ENCODE measurements around the gene ASTN2.

The ASTN2 gene

DNA sequence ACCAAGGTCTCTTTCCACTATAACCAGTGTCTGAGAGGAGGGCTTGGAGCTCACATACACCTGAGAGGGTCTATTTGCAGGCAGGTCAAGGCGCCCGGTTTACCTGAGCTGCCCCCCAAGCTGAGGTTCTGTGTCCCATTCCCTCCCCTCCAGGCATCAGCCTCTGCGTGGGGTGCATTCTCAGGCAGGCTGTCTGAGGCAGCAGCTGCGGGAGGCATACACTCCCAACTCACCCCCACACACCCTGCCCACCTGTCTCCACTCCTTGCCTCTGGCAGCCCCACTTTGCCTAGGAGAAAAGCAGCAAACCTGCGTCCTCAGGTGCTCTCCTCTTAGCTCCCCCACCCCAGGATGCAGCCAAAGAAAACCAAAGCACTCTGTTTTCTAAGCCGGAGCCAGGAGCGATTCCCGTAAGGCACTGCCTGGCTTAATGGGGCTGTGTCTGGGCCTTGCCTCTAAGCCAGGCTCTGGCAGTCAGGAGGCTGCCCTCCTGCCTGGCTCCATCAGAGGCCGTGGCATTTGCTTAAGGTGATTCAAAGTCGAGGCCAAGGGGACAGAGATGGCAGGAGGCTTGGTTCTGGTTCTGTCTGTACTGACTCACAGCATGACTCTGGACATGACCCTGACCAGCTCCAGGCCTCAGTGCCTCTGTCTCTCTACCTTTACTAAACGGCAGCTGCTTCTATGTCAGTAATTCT, 867.0 kb downstream of the ASTN2 start:
- DNase-seq, result no peak

DNA sequence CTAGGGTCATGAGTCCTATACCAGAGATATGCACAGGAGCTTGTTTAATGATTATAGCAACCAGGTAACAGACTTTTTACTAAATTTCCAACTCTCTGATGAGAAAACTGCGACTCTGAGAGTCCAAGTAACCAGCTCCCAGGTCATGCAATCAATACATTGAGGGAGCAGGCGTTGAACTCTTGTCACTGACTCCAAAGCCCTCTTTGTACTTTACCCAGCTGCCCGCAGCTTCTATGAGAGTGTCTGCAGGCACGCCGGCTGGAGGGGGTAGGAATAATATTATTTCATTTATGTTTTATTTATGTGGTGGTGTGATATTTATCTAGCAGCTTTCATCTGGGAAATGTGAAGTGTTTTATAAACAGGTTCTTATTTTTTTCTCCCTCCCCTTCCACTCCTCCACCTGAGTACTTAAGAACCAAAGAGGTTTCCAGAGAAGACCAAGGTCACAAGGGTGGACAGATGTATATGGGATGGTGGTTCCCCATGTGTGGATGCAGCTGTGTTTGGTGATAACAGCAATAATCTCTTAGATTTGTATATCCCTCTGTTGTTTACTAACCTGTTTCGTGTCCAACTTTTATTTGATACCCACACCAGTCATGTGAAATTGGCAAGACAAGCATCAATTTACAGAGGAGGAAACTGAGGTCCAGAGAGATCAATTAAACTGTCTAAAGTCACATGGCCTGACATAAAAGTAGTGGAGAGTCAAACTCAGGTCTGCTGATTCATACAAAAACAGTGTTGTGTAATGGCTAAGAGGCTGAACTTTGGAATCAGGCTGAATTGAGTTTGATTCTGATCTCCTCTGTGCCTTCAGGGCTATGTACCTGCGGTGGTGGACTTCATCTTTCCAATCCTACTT, 867.9 kb downstream of the ASTN2 start:
- no peak for DNase-seq

DNA sequence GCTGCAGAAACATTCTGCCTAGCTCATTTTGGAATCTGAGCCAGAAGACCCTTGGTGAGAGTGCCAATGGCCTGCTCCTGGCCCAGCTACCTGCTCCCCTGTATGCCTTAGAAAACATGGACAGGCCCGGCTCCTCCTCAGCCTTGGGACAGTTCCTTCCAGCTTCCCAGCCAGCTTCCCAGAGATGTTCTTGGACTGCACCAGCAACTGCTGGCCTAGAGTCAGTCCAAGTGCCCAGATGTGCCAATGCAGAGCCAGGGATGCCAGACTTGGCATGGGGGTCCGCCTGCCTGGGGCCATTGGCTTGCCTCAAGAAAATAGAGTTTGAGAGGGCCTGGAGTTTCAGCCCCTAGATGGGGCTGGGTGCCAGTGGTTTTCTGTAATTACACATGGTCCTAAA, 870.0 kb downstream of the ASTN2 start:
- no peak for DNase-seq

DNA sequence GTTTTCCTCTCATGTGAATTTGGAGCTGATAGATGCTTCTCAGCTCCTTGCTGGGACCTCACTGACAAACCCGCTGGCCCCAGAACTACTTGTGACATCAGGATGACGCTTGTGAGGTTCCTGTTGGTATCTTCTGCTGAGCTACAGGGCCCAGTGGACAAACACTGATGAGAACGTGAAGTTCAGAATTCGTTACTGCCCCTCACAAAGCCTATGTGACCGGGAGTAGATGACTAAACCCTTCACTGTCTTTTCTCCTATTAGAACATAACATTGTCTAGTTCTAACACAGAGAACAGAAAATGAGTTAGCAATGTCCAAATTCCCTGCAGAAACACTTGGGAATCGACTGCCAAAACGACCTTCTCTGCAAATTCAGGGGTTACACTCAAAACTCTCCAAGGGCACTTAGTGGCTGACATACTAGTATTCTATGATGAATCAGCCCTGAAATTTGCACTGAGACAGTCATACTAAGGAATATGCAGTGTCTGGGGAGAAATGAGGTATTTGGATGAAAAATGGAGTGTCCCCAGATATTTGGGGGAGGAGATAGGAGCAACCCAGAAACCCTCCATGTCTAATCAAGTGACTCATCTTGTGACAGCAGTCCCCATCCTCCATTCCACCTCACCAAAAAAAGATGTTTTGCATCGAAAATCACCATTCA, 871.0 kb downstream of the ASTN2 start:
- no peak for DNase-seq

DNA sequence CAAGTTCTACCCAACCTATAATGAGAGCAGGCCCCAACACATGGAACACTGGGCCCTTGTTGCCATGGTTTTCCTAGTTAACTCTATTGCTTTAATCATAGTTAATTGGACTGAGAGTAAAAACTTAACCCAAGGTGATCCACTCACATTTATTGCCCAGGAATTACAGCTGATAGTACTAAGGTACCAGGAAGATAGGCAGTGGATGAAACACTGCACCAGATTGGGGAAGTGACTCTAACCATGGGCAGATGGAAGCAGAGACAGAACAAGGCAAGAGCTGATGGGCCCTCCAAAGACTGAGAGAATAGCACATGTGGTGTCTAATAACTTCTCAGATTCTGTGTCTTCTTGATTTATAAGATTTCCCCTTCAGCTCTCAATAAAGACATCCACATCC, 873.5 kb downstream of the ASTN2 start:
- DNase-seq, result no peak

DNA sequence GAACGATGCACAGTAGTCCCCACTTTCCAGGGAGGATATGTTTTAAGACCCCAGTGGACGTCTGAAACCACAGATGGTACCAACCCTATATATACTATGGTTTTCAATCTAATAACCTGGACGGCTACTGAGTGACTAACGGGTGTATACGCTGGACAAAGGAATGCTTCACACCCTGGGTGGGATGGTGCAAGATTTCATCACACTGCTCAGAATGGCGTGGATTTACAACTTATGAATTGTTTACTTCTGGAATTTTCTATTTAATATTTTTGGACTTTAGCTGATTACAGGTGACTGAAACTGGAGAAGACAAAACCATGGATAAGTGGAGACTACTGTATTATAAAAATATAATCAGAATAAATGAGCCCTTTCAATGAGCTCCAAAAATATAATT, 875.3 kb downstream of the ASTN2 start:
- DNase-seq, result no peak

DNA sequence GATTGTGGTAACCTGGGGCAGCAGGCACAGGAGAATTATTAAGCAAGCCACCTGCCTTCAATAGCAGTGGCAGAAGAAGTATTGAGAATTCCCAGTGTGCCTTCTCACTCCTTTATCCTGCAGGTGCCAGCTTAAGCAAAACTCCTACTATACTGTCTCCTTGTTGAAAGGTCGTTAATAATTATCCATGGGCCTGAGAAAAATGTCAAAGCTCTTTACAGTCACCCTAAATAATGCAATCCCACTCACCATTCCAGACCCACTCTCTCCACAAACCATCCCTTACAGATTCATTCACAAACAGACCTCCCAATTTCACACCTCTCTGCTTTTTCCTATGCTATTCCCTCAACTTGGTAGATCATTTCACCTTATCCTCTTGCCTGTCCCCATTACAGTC, 889.2 kb downstream of the ASTN2 start:
- DNase-seq, result no peak

DNA sequence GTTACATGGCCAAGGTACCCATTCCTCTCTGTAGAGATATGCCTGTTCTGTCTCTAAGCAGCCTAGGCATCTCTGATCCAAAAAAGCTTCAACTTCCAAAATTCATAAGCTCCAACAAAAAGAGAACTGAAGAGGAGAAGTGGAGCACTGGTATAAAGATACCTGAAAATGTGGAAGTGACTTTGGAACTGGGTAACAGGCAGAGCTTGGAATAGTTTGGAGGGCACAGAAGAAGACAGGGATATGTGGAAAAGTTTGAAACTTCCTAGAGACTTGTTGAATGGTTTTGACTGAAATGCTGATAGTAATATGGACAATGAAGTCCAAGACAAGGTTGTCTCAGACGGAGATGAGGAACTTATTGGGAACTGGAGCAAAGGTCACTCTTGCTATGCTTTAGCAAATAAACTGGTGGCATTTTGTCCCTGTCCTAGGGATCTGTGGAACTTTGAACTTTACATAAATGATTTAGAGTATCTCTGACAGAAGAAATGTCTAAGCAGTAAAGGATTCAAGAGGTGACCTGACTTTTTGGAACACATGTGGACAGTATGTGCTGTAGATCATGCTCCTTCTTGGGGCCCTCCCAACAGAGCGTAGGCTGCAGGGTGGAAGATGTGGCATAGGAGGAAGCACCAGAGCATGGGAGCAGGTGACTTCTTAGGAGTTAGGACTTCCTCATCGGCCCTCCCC, 889.9 kb downstream of the ASTN2 start:
- DNase-seq, result no peak

DNA sequence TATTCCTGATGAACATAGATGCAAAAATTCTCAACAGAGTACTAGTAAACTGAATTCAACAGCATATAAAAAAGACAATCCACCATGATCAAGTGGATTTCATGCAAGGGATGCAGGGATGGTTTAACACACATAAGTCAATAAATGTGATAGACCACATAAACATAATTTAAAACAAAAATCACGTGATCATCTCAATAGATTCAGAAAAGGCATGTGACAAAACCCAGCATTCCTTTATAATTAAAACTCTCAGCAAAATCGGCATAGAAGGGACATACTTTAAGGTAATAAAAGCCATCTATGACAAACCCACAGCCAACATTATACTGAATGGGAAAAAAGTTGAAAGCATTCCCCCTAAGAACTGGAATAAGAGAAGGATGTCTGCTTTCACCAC, 894.6 kb downstream of the ASTN2 start:
- DNase-seq, result no peak

DNA sequence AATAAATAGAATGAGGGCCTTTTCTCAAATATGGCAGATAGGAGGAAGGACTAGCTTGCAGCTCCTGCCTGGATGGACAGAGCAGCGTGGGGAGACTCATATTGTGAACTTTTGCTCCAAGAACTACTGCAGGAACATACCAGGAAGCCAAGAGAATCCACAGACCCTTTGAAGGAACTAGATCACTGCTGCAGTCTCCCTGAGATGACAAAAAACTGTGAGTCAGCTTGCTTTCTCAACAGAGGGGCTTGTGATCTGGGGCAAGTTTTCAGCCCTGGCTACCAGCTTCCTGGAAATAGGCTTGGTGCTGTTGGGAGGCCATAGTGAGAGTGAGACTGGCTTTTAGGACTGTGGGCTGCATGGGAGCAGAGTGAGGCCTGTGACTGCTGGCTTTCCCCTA, 898.4 kb downstream of the ASTN2 start:
- no peak for DNase-seq

DNA sequence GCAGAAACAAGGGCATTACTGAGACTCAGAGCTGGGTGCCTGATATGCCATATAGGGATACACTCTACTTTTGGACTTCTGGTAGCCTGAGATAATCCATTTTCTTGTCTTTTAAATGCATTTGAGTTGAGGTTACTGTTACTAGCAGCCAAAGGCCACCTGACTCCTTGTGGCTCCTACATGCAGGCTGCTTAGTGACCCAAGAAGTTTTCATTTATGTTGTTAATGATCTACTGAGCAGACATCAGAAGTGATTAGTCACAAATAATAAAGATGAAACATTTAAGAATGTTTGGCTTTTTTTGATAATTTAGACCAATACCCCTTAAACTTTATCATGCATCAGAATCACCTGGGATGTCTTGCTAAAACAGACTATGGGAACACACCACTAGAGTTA, 899.3 kb downstream of the ASTN2 start:
- no peak for DNase-seq

DNA sequence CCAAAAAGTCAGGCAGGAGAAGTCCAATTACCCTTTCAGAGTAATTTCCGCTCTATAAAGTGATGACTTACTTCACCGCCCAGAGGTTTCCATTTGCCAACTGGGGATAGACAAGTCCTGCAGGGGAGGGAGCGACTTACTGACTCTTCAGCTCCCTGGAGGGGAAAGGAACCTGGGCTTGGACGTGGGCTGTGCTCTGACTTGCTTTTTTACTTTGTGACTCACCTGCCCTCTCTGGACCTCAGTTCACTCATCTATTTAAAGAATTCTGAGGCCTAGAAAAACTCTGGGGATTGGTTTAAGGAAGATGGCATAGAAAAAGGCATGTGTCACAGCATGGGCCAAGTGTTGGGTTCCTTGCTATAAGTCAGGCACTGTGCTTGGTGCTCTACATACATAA, 908.2 kb downstream of the ASTN2 start:
- DNase-seq, result no peak

DNA sequence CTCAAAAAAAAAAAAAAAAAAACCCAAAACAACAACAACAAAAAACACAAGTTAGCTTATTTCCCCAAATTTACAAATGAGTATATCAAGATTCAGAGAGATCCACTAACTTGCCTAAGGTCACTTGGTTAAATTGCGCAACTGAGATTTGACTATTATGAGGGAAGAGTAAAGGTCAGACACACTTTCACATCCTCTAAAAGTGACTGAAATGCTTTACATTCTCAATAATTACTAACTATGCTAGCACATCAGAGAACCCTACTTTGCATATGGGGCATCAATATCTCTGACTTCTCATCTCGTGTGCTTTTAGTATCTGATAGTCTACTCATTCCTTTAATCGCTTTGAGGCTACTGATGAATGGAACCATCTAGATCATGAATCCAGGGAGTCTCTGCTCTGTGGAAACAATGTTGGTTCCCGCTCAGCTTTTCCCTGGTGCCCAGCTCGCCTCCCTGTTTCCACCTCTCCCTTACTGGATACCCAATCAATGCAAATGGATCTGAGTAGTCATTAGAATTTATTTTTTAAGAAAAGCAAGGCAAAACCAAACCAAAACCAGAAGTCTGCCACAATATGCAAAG, 909.9 kb downstream of the ASTN2 start:
- DNase-seq, result no peak

DNA sequence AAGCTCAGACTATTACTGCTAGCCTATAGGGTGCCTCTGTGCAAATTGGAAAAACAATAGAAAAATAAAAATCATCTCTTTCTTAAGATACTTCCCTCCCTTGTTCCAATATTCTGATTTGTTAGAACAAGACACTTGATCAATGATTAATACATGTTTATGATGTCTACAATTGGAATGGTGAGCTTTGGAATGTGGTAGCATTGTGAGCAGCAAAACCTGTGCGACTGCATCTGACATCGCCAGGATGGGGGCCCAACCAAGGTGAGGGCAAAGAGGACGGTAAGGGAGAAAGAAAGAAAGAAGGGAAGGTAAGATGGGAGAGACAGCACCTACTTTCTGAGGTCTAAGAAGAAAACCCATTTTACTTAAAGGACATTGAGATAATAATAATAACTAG, 910.8 kb downstream of the ASTN2 start:
- no peak for DNase-seq

DNA sequence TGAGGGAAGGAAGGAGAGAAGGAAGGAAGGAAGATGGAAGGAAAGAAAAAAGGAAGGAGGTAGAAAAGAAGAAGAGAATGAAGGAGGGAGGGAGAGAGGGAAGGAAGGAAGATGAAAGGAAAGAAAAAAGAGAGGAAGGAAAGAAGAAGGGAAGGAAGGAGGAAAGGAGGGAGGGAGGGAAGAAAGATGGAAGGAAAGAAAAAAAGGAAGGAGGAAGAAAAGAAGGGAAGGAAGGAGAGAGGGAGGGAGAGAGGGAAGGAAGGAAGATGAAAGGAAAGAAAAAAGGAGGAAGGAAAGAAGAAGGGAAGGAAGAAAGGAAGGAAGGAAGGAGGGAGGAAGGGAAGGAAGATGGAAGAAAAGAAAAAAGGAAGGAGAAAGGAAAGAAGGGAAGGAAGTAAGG, 912.1 kb downstream of the ASTN2 start:
- no peak for DNase-seq

DNA sequence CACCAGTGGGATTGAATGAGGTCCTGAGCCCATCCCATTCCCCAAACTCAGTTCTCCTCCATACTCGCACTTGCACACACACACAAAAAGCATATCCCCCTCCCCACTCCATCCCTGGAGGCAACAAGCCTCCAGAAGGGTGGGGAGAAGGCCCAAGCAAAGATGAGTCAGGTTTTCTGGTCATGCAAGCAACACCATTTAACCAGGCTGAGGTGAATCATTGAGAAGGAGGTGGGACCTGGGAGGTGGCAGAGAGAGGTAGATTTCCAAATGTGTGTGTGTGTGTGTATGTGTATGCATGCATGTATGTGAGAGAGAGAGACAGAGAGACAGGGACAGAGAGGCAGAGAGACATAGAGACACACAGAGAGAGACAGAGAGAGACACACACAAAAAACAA, 913.0 kb downstream of the ASTN2 start:
- no peak for DNase-seq

DNA sequence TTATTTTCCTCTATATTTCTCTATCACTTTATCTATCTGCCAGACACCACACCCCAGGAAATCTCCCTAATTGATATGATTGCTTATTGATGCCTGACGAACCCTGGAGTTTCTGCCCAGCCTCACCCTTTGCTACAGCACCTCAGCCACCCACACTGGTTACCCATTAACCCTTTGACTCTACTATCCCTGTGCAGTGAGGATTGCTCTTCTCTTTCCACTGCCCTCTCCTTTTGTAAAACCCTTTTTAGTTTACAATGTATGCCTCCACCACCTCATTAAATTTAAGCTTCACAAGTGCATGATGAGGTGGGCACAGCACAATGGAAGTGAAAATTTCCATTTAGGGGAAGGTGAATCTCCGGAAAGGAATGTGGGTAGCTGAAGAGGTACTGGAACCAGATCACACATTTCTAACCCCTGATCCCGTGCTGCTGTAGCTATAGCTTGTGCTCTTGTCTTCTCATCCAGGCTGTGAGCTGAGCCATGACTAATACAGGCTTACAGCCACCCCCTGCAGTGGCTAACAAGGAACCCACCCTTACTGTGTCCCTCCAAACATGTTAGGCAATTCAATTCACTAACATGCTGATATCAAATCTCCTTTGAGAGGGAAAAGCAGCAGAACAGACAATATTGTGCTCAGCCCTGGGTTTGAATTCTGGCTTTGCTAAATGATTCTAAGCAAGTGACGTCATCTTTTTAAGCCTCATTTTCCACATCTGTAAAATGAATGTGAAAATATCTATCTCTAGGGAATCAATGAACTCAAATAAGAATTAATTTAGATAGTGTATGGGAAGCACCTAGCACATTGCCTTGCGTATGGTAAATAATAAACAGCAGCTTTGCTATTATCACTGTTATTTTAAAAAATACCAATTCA, 914.6 kb downstream of the ASTN2 start:
- no peak for DNase-seq

DNA sequence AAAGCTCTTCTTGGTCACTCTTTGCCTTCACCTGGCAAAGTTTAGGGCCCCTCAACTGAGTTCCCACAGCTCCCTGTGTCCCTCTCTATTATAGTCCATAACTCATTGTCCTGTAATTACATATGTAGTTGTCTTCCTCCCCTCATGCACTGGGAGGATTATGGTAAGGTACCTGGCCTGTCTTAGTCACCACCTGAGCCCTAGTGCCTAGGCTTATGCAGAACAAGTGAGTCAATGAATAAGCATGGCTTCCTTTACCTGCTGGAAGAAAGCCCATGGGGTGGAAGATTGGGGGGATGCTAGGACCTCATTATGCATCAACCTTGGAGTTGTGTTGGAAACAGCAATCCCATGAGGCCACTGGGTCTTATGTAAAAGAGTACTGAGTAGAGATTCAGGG, 915.4 kb downstream of the ASTN2 start:
- no peak for DNase-seq

DNA sequence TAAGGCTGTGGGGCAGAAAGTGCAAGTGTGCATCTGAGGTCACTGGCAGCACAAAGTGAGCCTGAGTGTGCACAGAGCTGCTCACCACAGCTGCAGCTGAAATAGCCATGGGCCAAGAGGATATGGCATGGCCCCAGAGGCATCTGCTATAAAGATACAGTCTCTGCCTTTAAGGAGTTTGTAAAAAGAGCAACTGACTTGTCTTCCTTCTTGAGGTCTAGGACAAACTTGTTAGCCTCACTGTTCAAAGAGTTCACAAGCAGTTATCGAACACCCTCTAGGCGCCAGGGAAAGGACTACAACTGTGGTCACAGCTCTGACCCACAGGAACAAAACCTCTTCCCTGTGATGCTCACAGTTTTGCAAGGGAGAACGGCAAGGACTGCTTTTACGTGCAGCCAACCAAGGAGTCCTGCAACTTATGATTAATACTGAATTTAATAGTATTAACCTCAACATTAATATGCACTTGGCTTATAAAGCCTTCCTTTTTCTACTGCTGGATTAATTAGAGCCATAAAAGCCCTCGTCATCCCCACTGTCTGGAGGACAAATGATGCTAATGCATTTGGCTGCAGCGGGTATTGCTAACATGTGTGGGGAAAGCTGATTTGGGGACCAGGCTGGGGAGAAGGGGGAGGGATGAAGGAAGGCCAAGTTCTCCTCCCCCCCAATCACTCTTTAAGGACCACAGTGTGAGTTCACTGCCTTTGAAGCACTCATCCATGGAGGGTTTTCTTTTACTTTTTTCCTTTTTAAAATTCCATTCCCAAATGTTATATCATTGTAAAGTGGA, 917.6 kb downstream of the ASTN2 start:
- no peak for DNase-seq

DNA sequence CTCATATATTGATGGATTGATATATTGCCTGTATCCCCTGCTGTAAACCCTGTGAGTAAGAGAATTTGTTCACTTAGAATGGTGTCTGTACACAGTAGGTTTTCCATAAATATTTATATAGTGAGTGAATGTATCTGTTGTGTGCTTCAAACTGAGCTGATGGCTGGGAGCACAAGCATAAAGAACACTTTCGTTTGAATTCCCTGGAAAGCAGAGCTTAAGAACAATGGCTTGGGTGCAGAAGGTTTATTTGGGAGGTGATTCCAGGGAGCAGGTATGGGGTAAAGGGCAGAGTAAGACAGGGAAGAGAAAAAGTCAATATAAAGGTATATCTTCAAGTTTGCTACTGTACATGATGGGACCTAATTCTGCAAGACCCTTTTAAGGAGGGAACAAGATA, 918.7 kb downstream of the ASTN2 start:
- no peak for DNase-seq

DNA sequence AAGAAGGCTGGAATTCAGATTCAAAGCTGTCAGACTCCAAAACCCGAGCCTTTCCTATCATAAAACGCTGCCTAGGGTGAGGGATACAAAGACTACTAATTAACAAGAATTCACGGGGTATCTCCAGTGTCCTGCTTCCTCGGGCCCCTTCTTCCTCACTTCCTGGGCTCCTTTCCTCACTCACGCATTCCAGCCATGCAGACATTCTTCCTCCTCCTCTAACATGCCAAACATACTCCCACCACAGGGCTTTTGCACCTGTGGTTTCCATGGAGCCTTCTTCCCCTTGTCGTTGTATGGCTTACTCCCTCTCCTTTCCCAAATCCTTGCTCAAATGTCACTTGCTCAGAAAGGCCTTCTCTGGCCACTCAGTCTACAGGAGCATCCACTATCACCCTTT, 919.1 kb downstream of the ASTN2 start:
- no peak for DNase-seq
